Adrenal gland (tissue), 12 donors: ENCODE measurements around the gene TMEM140. TPM values are rescaled to one million over a fixed set of nuclear protein-coding genes. Genes with fewer than 3 reads are reported as not detected.

Experiments
- DNase-seq, 7 donors: peaks; one replicate each; pipeline ENCODE4 v3.0.0-alpha.2; 2019 to 2020
- H3K27ac ChIP-seq, 5 donors: fragments of 200-600 bp; sonication (generic) in 4 of 5; 1 replicate in 3 of 5; 2 replicates in 2 of 5; pipeline versions ENCODE4 v1.5.1 to v1.8.0; 2016 to 2020; ENCODE audit warnings: mild to moderate bottlenecking in 1 of 5
- H3K27me3 ChIP-seq: fragments of 200-600 bp; 2 replicates; pipeline ENCODE4 v1.8.0; 2021
- H3K36me3 ChIP-seq, 2 donors: fragments of 200-600 bp; replicated peaks in 1 of 2; 1 replicate in 1 of 2; 2 replicates in 1 of 2; pipeline versions ENCODE4 v1.5.1 to v1.8.0; 2018 to 2022
- H3K4me1 ChIP-seq, 2 donors: fragments of 200-600 bp; replicated peaks in 1 of 2; 1 replicate in 1 of 2; 2 replicates in 1 of 2; pipeline versions ENCODE4 v1.5.1 to v1.8.0; 2018 to 2021
- H3K4me3 ChIP-seq, 4 donors: fragments of 200-600 bp; sonication (generic) in 3 of 4; one replicate each; pipeline ENCODE4 v1.5.1; 2016 to 2018
- H3K9me3 ChIP-seq, 3 donors: fragments of 200-600 bp; sonication (generic) in 1 of 3; replicated peaks in 1 of 3; 1 replicate in 2 of 3; 2 replicates in 1 of 3; pipeline versions ENCODE4 v1.5.1 to v1.8.0; 2016 to 2021
- POLR2A ChIP-seq, 2 donors: fragments of 450-650 bp; IDR thresholded peaks; one replicate each; pipeline ENCODE4 v1.6.1; 2017; ENCODE audit warnings: antibody characterized with exemption in 2 of 2, mild to moderate bottlenecking in 2 of 2, moderate library complexity in 1 of 2
- WGBS, 4 donors: extraction: QIAGEN DNeasy Blood & Tissue Kit in 2 of 4; methylation state at CpG; one replicate each; pipeline versions ENCODE4 v1.1.5 to v1.1.7; 2013 to 2017; 5-methylcytosine and 5-hydroxymethylcytosine counted together
- intact Hi-C, 2 donors: fragments of 100-400 bp; cut with DNase I; formaldehyde crosslinking; loops; one replicate each; pipeline versions ENCODE4 v1.14.1 to v1.15.0; 2022 to 2023
- polyA plus RNA-seq, 3 donors: library from polyadenylated mRNA; stranded (reverse); fragments of 200-250 nt in 2 of 3; fragments of 350-450 nt in 1 of 3; fragmentation: Illumina TruSeq in 1 of 3; extraction: RNeasy Lipid Tissue Mini Kit (QIAGEN cat#74804) in 1 of 3; gene quantifications; one replicate each; pipeline ENCODE4 v1.2.3, GENCODE V29; 2013 to 2014
- total RNA-seq, 9 donors: library from RNA; depleted of rRNA in 4 of 9; stranded (reverse); fragments of >200 nt in 4 of 9; fragments of 120-200 nt in 1 of 9; fragmentation: NEBNext Ultra II Directional in 1 of 9; extraction: Animal tissue kit (Norgen Biotek cat#: 25700) in 1 of 9; gene quantifications; one replicate each; pipeline versions ENCODE4 v1.1.0 to v1.2.4, GENCODE V29; 2013 to 2023
- TF ChIP-seq, protein P1 (sequence below), 6 experiments: fragments of 450-650 bp in 4 of 6; fragments of 200-600 bp in 2 of 6; sonication (generic) in 1 of 6; IDR thresholded peaks; 1 replicate in 5 of 6; 2 replicates in 1 of 6; pipeline versions ENCODE4 v1.5.1 to v1.8.0; 2016 to 2021; ENCODE audit warnings: antibody characterized with exemption in 6 of 6, mild to moderate bottlenecking in 2 of 6, moderate library complexity in 1 of 6
- donor health status: healthy with polysubstance abuse.
- donor health status: Bipolar disorder and iron deficiency.
- donor health status: DM: yes; HTN: yes; CAD: no.
- donor health status: DM: no; HTN: no; CAD: no.
- donor health status: DM: no; HTN: no; CAD: no.
- donor health status: DM: yes; HTN: yes; CAD: no.

TMEM140 gene
- total and polyA plus RNA-seq, 12 donors, result 9.4 to 62.9 (median 25.1) TPM

DNA sequence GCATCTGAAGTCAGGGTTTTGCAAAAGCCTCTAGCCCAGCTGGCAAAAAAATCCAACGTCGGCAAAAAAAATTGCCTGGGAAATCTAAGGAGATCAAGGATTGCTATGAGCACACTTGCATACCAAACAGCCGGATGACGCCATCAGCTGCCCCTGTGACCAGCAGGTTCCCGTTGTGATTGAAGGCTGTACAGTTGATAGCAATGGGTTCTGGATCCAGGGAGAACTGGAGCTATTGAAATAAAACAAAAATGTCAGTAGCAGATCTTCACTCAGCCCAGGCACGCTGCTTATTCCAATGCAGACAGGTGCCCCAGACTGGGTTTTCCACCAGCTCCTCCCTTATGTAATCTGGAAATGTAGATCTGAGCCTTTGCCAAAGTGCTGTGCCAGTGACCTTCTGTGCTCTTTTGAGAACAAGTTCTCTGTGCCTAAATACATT lies 41.4 kb downstream of the TMEM140 start:
- Histone ChIP-seq H3K27ac (peak overlapping the region in 2 of 5 donors; percentile 11 to 24), H3K4me3 (no peak overlapping the region), H3K27me3 (no peaks in the 10 kb centered on the region), H3K9me3 (no peaks in the 10 kb centered on the region), H3K4me1 (peaks cover 0 to 15% of the 10 kb centered on the region in 2 donors), H3K36me3 (peaks cover 0 to 63% of the 10 kb centered on the region in 2 donors)
- no peak for TF ChIP-seq POLR2A (IDR thresholded peaks at IDR 0.05)
- TF ChIP-seq, protein P1, sequence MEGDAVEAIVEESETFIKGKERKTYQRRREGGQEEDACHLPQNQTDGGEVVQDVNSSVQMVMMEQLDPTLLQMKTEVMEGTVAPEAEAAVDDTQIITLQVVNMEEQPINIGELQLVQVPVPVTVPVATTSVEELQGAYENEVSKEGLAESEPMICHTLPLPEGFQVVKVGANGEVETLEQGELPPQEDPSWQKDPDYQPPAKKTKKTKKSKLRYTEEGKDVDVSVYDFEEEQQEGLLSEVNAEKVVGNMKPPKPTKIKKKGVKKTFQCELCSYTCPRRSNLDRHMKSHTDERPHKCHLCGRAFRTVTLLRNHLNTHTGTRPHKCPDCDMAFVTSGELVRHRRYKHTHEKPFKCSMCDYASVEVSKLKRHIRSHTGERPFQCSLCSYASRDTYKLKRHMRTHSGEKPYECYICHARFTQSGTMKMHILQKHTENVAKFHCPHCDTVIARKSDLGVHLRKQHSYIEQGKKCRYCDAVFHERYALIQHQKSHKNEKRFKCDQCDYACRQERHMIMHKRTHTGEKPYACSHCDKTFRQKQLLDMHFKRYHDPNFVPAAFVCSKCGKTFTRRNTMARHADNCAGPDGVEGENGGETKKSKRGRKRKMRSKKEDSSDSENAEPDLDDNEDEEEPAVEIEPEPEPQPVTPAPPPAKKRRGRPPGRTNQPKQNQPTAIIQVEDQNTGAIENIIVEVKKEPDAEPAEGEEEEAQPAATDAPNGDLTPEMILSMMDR (IDR thresholded peaks at IDR 0.05), result no peak
- intact Hi-C loops, result no loop called here
- peak in 3 of 7 donors; percentile 54 to 64 (median 55) for DNase-seq
- 69 to 81% (median 74%) methylated on average over 6 of the region's 6 CpGs for WGBS, 4 donors

DNA sequence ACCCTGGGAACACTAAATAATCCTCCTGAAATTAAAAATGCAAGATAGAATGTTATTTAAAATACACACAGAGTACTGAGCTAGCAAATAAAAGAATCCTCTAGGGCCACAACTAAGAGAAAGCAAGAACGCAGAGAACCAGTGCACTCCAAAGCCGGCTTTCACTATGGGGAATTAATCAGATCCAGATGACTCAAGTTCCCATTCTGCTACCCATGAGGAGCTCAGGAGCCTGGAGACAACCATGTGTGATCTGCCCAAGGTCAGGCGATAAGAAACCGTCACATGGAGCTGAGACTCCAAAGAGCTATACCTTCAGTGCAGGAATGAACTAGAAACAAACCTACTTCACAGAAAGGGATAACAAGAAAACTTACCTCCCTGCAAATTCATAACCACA lies 42.1 kb downstream of the TMEM140 start:
- Histone ChIP-seq H3K4me1 (peaks cover 0 to 15% of the 10 kb centered on the region in 2 donors), H3K9me3 (no peaks in the 10 kb centered on the region), H3K27ac (peak overlapping the region in 3 of 5 donors; percentile 11 to 24 (median 22)), H3K4me3 (no peak overlapping the region), H3K36me3 (peaks cover 0 to 69% of the 10 kb centered on the region in 2 donors), H3K27me3 (no peaks in the 10 kb centered on the region)
- TF ChIP-seq, protein P1 (IDR thresholded peaks at IDR 0.05), result no peak
- peak in 1 of 2 donors; percentile 39 for TF ChIP-seq POLR2A (IDR thresholded peaks at IDR 0.05)
- WGBS, 4 donors, result 34 to 80% (median 43%) methylated on average over 4 of the region's 4 CpGs
- intact Hi-C loops, result no loop called here
- peak in 5 of 7 donors; percentile 67 to 77 (median 74) for DNase-seq

DNA sequence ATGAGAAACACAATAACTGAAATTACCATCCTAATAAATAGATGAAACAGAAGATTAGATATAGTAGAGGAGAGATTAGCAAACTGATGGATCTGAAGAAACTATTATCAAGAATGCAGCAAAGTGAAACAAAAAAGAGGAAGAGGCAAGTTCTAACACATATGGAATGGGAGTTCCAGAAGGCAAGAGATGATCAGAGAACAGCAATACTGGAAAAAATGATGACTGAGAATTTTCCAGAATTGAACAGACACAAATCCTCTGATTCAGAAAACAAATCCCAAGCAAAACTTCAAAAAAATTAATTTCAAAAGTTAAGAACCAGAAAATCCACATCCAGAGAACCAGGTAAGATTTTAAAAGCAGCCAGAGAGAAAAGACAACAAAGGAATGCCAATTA lies 42.8 kb downstream of the TMEM140 start:
- Histone ChIP-seq H3K4me3 (no peak overlapping the region), H3K27me3 (no peaks in the 10 kb centered on the region), H3K27ac (no peak overlapping the region), H3K9me3 (no peaks in the 10 kb centered on the region), H3K36me3 (peaks cover 0 to 67% of the 10 kb centered on the region in 2 donors), H3K4me1 (peaks cover 0 to 15% of the 10 kb centered on the region in 2 donors)
- intact Hi-C loops, result no loop called here
- DNase-seq, result no peak
- TF ChIP-seq POLR2A (IDR thresholded peaks at IDR 0.05), result no peak
- TF ChIP-seq, protein P1 (IDR thresholded peaks at IDR 0.05), result no peak

DNA sequence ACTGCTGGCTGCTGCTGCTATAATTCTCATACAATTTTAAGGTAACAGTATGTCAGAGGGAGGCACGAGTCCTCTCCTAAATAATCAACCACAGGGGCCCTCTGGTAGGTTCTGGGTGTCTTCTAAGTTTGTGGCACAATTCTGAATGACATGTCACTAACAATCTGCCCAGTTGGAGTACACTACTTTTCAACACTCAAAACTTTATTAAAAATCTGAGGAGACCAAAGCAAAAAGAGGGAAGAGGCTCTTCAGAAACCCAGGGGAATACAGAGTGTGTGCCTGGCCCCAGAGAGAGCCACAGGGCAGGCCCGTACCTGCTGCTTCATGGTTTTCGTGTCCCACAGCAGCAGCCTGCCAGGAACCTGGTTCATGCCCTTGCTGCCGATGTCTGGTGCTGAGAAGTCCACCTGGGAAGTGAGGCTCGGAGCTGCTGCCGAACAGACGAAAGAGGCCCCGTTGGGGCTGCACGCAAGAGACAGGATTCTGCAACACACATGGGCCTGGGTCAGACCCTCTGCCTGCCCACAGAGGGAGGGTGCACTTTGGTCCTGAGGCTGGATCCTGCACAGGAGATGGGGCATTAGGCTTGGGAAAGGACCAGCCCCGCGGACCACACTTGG lies 45.2 kb downstream of the TMEM140 start:
- no peak overlapping the region for H3K4me3 ChIP-seq
- intact Hi-C loops, result no loop called here
- H3K4me1 ChIP-seq, result peaks cover 0 to 15% of the 10 kb centered on the region in 2 donors
- WGBS, 4 donors, result 90 to 95% (median 91%) methylated on average over 4 to 11 of the region's 11 CpGs
- H3K27me3 ChIP-seq, result no peaks in the 10 kb centered on the region
- H3K27ac ChIP-seq, result no peak overlapping the region
- peaks cover 0 to 66% of the 10 kb centered on the region in 2 donors for H3K36me3 ChIP-seq
- H3K9me3 ChIP-seq, result no peaks in the 10 kb centered on the region
- DNase-seq, result peak in 1 of 7 donors; percentile 43
- TF ChIP-seq, protein P1 (IDR thresholded peaks at IDR 0.05), result no peak
- no peak for TF ChIP-seq POLR2A (IDR thresholded peaks at IDR 0.05)
